ENCODE measurements around the gene GORASP2.

Gene GORASP2

DNA sequence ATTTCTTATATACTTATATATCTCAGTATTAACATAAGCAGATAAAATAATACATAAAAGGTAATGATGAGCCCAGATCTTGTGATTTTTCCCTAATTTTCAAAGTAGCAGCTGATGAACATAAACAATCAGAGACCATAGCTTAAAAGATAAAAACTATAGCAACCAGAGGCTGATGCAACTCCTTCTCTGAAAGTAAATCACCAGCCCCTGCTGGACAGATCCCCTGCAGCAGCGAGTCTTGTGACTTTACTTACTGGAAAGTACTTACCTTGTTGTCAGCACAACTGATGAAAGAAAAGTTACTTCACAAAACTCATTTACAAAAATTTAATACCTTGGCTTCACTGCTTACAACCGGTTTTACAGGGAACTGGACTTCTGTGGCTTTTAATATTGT is 67.3 kb downstream of the GORASP2 start:
- in situ Hi-C loops (cut with MboI; ENCODE audit: low sequenced_read_pairs), result no loop called here

DNA sequence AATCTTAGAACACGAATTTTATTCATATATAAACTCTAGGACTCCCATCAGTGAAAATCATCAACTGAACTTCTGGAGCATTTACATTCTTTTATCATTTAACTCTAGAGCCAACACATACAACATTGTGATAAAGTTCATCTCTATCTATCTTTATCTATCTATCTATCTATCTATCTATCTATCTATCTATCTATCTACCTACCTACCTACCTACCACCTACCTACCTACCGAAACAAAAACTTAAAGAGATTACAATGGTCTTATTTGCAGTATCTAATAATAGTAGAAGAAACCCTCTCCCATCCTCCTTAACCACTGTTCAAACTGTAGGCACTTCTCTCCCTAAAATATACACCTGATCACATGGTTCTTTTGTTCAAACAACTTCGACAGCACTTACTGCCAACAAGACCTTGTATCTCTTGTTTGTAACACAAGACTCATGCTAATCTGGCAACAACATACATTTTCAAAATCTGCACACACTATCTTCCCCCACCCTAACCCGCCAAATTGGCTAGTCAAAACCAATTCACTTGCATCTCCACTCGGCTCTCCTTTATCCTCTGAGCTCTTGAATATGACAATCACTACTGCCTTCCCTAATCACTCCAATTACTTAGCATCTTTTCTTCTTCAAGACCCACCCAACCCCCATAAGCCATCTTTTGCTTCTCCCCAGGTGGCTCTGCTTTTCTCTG is 69.0 kb downstream of the GORASP2 start:
- in situ Hi-C loops (cut with MboI; ENCODE audit: low sequenced_read_pairs), result no loop called here

DNA sequence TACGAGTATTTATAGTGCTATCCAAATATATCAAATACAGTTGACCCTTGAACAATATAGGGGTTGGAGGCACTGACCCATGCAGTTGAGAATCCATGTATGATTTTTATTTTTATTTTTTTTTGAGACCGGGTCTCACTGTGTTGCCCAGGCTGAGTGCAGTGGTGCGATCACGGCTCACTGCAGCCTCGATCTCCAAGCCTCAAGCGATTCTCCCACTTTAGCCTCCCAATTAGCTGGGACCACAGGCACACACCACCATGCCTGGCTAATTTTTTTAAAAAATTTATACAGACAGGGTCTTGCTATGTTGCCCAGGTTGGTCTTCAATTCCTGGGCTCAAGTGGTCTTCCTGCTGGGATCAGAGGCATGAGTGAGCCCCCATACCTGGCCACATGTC is 70.6 kb downstream of the GORASP2 start:
- in situ Hi-C loops (cut with MboI; ENCODE audit: low sequenced_read_pairs), result no loop called here

DNA sequence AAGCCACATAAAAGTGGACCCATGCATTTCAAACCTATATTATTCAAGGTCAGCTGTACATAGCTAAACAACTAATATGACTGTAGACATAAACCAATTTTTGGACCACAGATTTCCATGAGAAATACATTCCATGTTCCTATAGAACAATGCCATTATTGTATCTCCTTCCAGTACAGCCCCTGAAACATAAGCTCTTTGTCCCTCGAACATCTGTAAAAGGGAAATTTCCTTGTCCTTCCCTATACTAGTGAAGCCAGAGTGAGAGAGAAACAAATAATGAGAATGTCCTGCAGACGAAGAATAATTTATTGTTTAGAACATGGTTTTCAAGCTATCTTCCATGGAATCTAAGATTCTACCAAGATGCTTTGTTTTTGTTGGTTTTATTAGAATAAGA is 75.3 kb downstream of the GORASP2 start:
- in situ Hi-C loops (cut with MboI; ENCODE audit: low sequenced_read_pairs), result no loop called here

DNA sequence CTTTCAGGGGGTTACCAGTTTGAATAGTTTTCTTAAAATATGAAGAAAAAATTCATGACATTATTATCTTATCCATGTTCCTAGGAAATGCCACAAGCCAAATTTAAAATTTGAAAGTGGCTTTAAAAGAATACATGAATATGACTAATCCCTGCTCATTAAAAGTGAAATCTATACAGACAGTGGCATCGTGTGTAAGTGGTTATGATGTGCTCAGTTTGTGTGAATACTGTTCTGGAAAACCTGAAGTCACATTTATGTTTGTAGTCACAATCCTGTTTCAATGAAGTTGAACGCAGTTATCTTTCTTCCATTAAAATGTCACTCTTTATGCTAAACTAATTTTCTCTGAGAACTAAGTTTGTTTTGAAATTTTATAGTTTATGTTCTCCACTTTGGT is 75.8 kb downstream of the GORASP2 start:
- in situ Hi-C loops (cut with MboI; ENCODE audit: low sequenced_read_pairs), result no loop called here

DNA sequence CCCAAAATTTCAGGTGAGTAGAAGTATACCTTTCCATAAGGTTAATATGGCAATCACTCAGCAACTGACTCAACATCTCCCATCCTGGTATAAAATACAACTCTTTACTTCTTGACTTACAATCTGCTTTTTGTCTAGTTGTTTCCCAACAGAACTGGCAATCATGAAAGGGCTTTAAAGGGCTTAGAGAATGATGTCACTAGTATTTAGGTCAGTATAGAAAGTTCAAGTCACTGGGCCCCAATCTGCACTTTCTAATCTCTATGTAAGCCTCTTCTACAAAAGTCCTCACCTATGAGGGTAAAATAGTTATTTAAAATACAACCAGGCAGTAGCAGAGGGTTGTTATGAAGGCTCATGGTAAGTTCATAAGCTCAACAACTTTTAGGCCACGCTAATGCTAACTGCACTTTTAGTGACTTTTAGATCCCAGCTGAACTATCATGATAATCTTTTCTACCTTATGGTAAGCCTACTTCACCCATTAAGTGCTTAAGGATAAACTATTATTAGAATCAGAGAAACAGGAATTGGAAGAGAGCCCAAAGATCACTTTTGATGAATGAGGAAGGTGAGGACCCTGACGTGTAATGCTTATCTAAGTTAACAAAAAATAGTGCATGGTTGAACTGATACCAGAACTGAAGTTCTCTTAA is 79.6 kb downstream of the GORASP2 start:
- in situ Hi-C loops (cut with MboI; ENCODE audit: low sequenced_read_pairs), result no loop called here

DNA sequence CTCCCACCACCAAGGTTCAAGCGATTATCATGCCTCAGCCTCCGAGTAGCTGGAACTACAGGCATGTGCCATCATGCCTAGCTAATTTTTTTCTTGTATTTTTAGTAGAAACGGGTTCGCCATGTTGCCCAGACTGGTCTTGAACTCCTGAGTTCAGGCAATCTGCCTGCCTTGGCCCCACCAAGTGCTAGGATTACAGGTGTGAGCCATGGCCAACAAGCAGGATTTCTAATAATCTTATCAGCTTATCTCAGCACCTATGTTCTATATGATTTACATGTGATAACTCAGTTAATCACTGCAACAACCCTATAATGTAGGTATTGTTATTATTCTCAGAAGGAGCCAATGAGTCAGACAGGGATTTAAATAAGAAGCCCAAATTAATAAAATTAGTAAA is 80.3 kb downstream of the GORASP2 start:
- in situ Hi-C loops (cut with MboI; ENCODE audit: low sequenced_read_pairs), result no loop called here

DNA sequence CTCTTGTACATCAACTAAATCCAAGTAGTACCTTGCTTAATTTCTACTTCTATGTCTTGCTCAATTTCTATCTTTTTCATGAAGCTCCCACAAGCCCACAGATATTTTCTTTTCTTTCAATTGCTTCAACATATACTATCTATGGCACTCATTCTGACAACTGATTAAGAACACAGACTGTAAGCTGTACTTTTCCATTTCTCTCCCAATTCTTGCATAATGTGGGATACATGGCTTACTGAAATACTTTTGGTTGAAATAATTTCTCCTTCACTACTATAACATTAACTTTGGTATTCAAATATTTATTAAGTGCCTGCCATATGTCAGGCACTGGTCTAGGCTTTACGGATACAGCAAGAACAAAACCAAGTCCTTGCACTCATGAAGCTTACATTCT is 84.8 kb downstream of the GORASP2 start:
- in situ Hi-C loops (cut with MboI; ENCODE audit: low sequenced_read_pairs), result no loop called here

DNA sequence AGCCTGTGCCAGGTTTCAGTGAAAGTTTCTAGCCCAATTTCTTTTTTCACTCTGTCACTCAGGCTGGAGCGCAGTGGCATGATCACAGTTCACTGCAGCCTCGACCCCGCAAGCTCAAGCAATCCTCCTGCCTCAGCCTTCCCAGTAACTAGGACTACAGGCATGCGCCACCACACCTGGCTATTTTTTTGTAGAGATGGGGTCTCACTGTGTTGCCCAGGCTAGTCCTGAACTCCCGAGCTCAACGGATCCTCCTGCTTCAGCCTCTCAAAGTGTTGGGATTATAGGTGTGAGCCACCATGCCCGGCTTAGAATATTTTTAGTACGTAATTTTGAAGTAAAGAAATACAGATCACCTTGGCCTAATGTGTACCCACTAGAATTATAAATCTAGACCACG is 87.1 kb downstream of the GORASP2 start:
- in situ Hi-C loops (cut with MboI; ENCODE audit: low sequenced_read_pairs), result no loop called here
